HEK293T (cell line): ENCODE data around the gene MGAT4B.

Experiments
- ARNT ChIP-seq: fragments of 450-650 bp; IDR thresholded peaks from 2 replicates; pipeline ENCODE4 v1.6.1; 2017; ENCODE audit warnings: mild to moderate bottlenecking
- BHLHE40 ChIP-seq: fragments of 450-650 bp; IDR thresholded peaks from 2 replicates; pipeline ENCODE4 v1.6.1; 2016; ENCODE audit warnings: mild to moderate bottlenecking, moderate library complexity, borderline replicate concordance
- CTBP1 ChIP-seq: fragments of 450-650 bp; IDR thresholded peaks from 2 replicates; pipeline ENCODE4 v1.6.1; 2016; ENCODE audit warnings: borderline replicate concordance
- ELF4 ChIP-seq: fragments of 450-650 bp; IDR thresholded peaks from 2 replicates; pipeline ENCODE4 v1.6.1; 2017; ENCODE audit warnings: antibody characterized with exemption
- FOXA1 ChIP-seq: fragments of 450-650 bp; IDR thresholded peaks from 2 replicates; pipeline ENCODE4 v1.6.1; 2016; ENCODE audit warnings: mild to moderate bottlenecking
- FOXM1 ChIP-seq: fragments of 450-650 bp; IDR thresholded peaks from 2 replicates; pipeline ENCODE4 v1.6.1; 2017; ENCODE audit warnings: mild to moderate bottlenecking, borderline replicate concordance
- HDGF ChIP-seq: fragments of 450-650 bp; IDR thresholded peaks from 2 replicates; pipeline ENCODE4 v1.6.1; 2017; ENCODE audit warnings: antibody characterized with exemption, borderline replicate concordance
- L3MBTL2 ChIP-seq: fragments of 450-650 bp; conservative IDR thresholded peaks from 2 replicates; pipeline ENCODE4 v1.6.1; 2016; ENCODE audit warnings: mild to moderate bottlenecking
- LEF1 ChIP-seq: fragments of 450-650 bp; IDR thresholded peaks from 2 replicates; pipeline ENCODE4 v1.6.1; 2017; ENCODE audit warnings: mild to moderate bottlenecking, borderline replicate concordance
- PKNOX1 ChIP-seq: fragments of 450-650 bp; IDR thresholded peaks from 2 replicates; pipeline ENCODE4 v1.6.1; 2016
- SUZ12 ChIP-seq: fragments of 450-650 bp; IDR thresholded peaks from 2 replicates; pipeline ENCODE4 v1.6.1; 2016; ENCODE audit warnings: mild to moderate bottlenecking
- TARDBP ChIP-seq: fragments of 450-650 bp; IDR thresholded peaks from 2 replicates; pipeline ENCODE4 v1.6.1; 2016

- TF ChIP-seq ARNT (no peak), TARDBP (no peak), ELF4 (no peak), FOXA1 (no peak), FOXM1 (no peak), HDGF (no peak), LEF1 (no peak), BHLHE40 (no peak), CTBP1 (no peak), SUZ12 (no peak), PKNOX1 (no peak), L3MBTL2 (no peak)
These were observed 22.2 kb upstream of the MGAT4B start for GRCh38 chr5:179828756-179829421.
